Stimulated activated CD4-positive, alpha-beta T cell treated with anti-CD3 and anti-CD28 coated beads, TNF-alpha, amount 100 ng/mL, for 24 hours (primary cell): Measurements from ENCODE around the gene LYRM1.
A peak's percentile ranks its signal among the peaks of the same experiment; 100 is the strongest.
"Not testable (repeated sequence)": the region's sequence is repeated elsewhere in the genome, so short reads cannot be mapped to it uniquely, and the experiment has no call there.

Experiments used
- DNase-seq, 3 experiments: peaks; one replicate each; pipeline ENCODE4 v3.0.0-alpha.2; 2020; ENCODE audit warnings: low read depth in 3 of 3

LYRM1 gene

GRCh38 chr16:20901436-20902112, 1.0 kb downstream of the LYRM1 start:
- no peak for DNase-seq

DNA sequence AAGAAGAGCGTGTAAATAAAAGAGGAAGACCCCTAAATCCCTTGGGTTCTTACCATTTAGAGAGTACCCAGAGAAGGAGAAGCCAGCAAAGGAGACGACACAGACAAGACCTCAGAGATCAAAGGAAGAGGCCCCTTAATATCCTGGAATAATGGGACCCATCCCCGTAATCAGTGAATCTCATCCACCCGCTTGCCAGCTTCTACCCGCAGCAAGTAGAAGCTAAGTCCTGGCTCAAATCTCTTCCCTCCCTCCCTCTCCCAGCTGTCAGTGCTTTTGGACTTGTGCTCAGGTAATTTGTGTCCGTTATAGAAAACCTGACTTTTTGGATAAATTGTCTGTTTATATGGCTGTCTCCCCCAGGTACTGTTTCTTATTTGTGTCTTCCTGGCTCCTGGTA, 1.9 kb downstream of the LYRM1 start:
- DNase-seq, result no peak

- DNase-seq, result no peak
These were observed 2.7 kb downstream of the LYRM1 start for GRCh38 chr16:20903116-20903898.

DNA sequence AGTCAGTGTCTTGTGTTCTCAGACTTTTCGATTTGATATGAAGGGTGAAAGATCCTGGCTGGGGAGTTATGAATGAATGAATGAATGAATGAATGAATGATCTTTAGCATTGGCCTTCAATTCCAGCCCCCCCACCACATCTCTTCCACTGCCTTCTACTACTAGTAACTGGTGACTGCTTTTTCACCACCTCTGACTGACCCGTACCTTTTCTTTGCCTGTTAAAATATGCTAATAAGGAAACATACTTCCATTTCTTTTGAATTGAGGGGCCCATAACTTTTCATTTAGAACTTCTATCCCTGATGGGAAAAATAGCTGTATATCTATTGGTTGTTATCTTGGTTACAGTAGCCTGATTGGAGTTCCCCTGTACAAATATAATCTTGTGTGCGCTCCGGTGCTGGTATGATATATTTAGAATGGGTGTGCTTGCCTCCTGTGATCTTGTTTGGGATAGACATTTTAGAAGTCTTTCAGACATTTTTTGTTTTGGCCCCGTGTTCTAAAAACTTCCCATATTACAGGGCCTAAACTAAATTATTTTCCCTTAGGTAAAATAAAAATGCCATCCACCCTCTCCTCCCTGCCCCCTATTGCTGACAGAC, 3.4 kb downstream of the LYRM1 start:
- no peak for DNase-seq

DNA sequence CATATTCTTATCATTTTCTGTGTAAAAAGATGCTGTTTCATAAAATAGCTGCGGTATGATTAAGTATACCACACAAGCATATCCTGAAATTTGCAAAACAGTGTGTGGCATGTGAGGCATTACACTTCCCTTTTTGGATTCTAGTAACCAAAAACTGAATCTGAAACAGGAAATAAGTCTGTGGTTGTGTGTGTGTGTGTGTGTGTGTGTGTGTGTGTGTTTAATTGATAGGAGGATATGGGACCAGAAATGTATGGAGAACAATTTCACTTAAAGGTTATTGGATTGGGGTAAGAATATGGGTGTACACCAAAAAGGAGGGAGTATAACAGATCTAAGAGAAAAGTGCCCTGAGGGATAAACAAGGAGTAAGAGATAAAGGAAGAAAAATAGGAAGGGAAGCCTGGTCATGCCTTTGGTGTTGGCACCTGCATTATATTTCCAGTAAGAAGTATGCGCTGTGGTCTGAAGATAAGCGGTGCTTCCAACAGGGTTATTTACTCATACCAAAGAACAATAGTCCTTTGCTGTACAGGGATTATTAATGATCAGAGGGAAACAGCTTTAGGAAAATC, 4.0 kb downstream of the LYRM1 start:
- DNase-seq, result peak in 1 of 3 experiments; percentile 11

GRCh38 chr16:20905576-20905975, 5.0 kb downstream of the LYRM1 start:
- no peak for DNase-seq

DNA sequence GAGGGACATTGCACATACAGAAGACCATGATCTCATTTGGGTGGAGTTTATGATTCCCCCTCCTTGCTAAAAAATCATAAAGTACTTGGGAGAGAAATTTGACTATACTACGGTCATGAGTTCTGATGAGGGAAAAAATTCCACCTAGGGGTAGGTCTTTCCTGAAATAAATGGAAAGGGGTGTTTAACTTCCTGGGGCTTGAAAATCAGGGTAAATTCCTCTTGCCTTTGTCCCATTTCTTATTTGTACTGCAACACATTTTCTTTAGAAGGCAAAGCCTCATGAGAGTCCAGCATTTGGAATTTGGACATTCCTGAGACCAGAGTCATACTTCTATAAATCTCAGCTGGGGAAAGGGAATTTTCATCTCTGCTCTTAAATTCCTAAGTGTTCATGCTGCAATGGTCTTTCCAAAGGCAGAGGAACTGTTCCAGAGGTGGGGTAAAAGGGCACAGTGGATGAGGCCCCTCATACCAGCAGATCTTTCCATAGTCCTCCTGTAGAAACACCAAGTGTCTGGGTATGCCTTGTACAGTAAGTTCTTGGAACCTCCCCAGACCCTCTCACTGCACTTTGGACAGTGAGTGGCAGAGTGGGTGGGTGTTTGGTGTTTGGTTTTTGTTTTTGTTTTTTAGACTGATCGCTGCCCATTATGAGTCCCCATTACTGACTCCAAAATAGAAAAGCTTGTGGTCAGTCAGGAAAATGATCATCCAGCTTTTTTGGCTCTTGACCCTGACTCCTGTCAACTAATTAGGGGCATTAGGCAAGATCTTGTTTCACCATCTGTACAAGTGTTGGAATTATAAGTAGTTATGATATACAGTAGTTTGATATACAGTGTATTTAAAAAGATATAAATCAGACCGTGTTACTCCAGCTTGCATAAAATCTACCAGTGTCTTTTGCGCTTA, 6.0 kb downstream of the LYRM1 start:
- DNase-seq, result no peak

GRCh38 chr16:20910781-20911321, 10.3 kb downstream of the LYRM1 start:
- no peak for DNase-seq

DNA sequence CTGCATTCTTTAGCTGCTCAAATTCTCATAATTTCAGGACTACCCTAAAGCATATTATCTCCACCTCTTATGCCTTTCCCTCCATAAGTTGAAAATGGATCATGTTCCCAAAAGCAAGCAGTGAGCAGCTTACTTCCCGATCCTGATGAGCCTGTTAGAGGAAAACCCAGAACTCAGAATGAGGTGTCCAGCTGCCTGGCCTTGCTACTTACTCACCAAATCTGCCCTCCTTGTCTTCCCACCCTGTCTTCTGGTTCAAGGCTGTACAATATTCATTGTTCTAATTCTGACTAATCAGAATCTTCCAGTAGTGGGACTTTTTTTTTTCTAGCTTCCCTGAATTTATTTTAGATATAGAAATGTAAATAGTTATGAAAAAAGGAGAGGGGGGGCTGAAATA, 10.8 kb downstream of the LYRM1 start:
- DNase-seq, result no peak

GRCh38 chr16:20916289-20916688, 15.7 kb downstream of the LYRM1 start:
- DNase-seq, result no peak

- DNase-seq, result no peak
These were observed 16.4 kb downstream of the LYRM1 start for GRCh38 chr16:20916942-20917341.

- no peak for DNase-seq
These were observed 18.1 kb downstream of the LYRM1 start for GRCh38 chr16:20918486-20919239.

GRCh38 chr16:20920091-20920490, 19.5 kb downstream of the LYRM1 start:
- DNase-seq, result no peak

DNA sequence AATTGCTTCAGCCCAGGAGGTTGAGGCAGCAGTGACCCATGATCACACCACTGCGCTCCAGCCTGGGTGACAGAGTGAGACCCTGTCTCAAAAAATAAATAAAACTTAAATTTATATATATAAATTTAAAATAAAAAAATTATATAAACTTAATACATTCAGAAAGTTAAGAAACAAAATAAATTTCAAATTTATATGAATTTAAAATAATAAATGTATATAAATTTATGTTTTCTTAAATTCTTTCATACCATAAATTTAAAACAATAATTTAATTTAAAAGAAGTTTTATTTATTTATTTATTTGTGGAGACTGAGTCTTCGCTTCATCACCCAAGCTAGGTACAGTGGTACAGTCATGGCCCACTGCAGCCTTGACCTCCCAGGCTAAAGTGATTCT, 20.2 kb downstream of the LYRM1 start:
- DNase-seq, result no peak

GRCh38 chr16:20923876-20924275, 23.3 kb downstream of the LYRM1 start:
- no peak for DNase-seq

DNA sequence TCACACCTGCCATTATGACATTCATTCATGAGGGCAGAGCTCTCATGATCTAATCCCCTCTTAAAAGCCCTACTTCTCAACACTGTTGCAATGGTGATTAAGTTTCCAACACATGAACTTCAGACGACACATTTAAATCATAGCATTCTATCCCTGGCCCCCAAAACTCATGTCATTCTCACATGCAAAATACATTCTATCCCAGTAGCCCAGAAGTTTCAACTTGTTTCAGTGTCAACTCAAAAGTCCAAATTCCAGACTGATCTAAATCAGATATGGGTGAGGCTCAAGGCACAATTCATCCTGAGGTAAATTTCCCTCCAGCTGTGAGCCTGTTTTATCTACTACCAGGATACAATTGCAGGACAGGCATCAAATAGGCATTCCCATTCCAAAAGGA, 25.2 kb downstream of the LYRM1 start:
- no peak for DNase-seq

- DNase-seq, result no peak
These were observed 28.3 kb downstream of the LYRM1 start for GRCh38 chr16:20928774-20929411.

- not testable (repeated sequence) for DNase-seq
These were observed 29.2 kb downstream of the LYRM1 start for GRCh38 chr16:20929676-20930364.

GRCh38 chr16:20930365-20930690, 29.8 kb downstream of the LYRM1 start:
- no peak for DNase-seq
